SK-N-SH treated with all-trans-retinoic acid at 6 μM for 48 hours (cell line): ENCODE data around the gene OR10A3.

Source experiments
- ESRRG ChIP-seq: fragments of 250-450 bp; sonication (Bioruptor Pico); IDR thresholded peaks from 2 replicates; pipeline ENCODE4 v1.6.1; 2021; ENCODE audit warnings: mild to moderate bottlenecking
- ISL1 ChIP-seq: fragments of 250-450 bp; sonication (Bioruptor Pico); IDR thresholded peaks from 2 replicates; pipeline ENCODE4 v2.1.2; 2022; ENCODE audit warnings: mild to moderate bottlenecking, moderate library complexity
- ZNF565 ChIP-seq: fragments of 450-650 bp; formaldehyde crosslinking; conservative IDR thresholded peaks from 2 replicates; pipeline ENCODE4 v1.5.0; 2020; ENCODE audit warnings: low read depth, mild to moderate bottlenecking, moderate library complexity
- TF ChIP-seq, protein P1 (sequence below): fragments of 250-450 bp; sonication (Bioruptor Pico); IDR thresholded peaks from 2 replicates; pipeline ENCODE4 v1.8.0; 2020; ENCODE audit warnings: mild to moderate bottlenecking, moderate library complexity, borderline replicate concordance

DNA sequence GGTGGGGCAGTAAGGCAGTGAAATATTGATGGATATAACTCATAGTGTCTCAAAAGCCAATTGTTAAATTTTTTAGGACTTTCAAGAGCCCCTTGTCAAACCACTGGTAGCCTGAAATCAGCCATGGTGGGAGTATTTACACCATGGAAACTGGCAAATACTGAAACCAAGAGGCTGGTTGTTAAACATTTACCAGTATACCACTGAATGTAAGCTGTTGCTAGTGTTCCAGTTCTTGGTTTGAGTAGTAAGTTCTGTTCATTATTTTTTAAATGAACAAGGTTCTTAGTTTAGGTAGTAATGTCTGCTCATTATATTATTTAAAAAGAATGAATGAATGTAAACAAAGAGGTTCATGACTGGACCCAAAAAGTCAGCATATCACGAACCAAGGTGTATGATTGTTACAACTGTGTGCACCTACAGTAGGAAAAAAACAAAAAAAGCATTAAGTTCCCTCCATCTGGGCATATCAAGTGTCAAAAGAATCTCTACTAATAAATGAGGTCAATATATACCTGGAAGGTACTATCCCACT lies 41.1 kb upstream of the OR10A3 start:
- TF ChIP-seq, protein P1, sequence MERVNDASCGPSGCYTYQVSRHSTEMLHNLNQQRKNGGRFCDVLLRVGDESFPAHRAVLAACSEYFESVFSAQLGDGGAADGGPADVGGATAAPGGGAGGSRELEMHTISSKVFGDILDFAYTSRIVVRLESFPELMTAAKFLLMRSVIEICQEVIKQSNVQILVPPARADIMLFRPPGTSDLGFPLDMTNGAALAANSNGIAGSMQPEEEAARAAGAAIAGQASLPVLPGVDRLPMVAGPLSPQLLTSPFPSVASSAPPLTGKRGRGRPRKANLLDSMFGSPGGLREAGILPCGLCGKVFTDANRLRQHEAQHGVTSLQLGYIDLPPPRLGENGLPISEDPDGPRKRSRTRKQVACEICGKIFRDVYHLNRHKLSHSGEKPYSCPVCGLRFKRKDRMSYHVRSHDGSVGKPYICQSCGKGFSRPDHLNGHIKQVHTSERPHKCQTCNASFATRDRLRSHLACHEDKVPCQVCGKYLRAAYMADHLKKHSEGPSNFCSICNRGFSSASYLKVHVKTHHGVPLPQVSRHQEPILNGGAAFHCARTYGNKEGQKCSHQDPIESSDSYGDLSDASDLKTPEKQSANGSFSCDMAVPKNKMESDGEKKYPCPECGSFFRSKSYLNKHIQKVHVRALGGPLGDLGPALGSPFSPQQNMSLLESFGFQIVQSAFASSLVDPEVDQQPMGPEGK (CRISPR knock-in tag): no peak
- TF ChIP-seq ISL1 (CRISPR knock-in tag) (no peak), ESRRG (no peak), ZNF565 (CRISPR knock-in tag) (no peak)
